ENCODE measurements around the gene ATP10A.

DNA sequence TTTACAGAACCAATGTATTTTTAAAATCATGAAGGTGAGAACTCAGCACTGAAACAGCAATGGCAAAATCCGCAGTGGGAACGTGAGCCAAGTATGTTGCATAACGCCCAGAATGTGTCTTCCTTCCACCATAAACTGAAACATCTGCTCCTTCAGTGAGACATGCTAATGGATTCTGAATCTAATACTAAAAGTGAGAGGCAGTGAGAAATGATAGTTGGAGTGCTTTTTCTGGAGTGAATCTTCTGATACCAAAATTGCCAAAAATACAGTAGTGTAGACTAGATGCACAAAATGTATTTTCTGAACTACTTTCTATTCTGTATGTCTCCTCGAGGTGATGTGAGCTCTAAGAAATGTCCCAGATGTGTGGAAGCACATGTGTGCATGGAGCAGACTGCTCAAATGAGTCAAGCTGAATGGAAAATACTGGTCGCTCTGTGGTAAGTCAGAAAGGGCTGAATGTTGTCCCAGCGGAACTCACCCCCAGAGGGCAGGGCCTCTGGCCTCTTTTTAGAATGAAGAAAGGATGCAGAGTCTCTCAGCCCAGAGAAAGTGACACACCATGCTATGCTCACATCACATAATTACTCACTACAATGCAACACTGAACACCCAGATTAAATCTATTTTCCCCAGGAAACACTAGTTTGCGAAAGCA, 73.0 kb downstream of the ATP10A start:
- TF ChIP-seq, protein P1, sequence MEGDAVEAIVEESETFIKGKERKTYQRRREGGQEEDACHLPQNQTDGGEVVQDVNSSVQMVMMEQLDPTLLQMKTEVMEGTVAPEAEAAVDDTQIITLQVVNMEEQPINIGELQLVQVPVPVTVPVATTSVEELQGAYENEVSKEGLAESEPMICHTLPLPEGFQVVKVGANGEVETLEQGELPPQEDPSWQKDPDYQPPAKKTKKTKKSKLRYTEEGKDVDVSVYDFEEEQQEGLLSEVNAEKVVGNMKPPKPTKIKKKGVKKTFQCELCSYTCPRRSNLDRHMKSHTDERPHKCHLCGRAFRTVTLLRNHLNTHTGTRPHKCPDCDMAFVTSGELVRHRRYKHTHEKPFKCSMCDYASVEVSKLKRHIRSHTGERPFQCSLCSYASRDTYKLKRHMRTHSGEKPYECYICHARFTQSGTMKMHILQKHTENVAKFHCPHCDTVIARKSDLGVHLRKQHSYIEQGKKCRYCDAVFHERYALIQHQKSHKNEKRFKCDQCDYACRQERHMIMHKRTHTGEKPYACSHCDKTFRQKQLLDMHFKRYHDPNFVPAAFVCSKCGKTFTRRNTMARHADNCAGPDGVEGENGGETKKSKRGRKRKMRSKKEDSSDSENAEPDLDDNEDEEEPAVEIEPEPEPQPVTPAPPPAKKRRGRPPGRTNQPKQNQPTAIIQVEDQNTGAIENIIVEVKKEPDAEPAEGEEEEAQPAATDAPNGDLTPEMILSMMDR (IDR thresholded peaks at IDR 0.05): no peak
- no peak for TF ChIP-seq EP300 (IDR thresholded peaks at IDR 0.05)

Data from stomach (tissue), 4 donors.